Activated naive CD4-positive, alpha-beta T cell (primary cell): ENCODE data around the gene DDX42.
A peak's percentile ranks its signal among the peaks of the same experiment; 100 is the strongest.

ENCODE experiments used
- DNase-seq, 4 experiments: peaks; one replicate each; lab custom pipeline; 2025; lab: John Stamatoyannopoulos, UW

The DDX42 gene

DNA sequence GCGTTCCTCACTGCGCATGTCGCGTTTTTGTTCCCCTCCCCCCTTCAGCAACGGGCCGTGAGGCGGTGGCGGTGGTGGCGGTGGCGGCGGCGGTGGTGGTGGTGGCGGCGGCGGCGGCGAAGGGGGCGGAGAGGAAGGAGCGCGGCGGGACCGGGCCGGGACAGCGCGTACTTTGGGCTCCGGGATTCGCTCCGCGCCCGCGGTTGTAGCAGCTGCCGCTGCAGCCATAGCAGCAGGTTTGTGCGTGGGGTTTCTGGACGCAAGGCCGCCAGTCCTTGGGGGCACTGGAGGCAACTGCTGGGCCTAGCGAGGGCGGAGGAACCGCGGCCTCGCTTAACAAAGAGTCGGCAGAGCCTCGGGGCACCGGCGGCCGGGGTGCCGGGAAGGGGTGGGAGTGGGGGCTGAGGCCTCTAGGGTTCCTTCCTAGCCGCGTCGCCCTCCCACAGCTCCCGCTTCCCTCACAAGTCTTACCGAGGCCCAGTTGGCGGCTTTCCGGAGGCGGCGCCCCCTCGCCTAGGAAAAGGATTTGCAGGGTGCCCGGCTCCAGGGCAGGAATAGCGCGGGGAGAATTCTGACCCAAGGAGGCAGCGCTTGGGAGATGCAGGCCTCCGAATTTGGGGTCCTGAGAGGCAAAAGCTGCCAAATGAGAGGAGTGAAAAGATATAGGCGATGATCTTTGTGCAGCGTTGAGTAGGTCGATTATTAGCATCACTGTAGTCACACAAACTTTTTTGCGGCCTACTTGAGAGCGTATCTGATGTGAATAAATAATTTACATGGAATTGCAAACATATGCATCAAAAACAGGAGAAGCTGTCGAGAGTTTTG, at the start of gene DDX42:
TSS of gene DDX42 (plus strand) at position 30 of the 828 bp plus-strand sequence. CDS start 12,880 bp downstream, outside the sequence.
- peak; percentile 34 to 85 (median 82) for DNase-seq

DNA sequence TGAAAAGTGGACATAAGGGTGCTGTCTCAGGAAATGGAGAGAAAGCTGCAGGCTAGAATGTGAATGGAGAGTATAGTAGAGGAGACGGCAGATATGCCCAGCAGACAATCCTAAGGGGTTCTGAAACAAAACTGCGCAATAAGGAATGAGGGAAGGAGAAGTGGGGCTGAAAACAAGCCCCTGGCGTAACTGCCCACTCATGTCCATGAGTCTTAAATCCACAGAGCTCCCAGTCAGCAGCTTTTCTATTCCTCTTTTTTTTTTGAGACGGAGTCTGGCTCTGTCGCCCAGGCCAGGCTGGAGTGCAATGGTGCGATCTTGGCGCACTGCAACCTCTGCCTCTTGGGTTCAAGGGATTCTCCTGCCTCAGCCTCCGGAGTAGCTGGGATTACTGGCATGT, 38.3 kb upstream of the DDX42 start:
- DNase-seq = no peak

GRCh38 chr17:63740464-63741142, 33.4 kb upstream of the DDX42 start:
- DNase-seq = no peak

GRCh38 chr17:63741143-63741407, 32.9 kb upstream of the DDX42 start:
- no peak for DNase-seq

GRCh38 chr17:63741408-63742173, 32.4 kb upstream of the DDX42 start, which contains the start of gene STRADA:
STRADA (minus strand) TSS chr17:63741799; CDS start chr17:63728369, 13,430 bp downstream.
- peak; percentile 97 to 99 (median 98) for DNase-seq

GRCh38 chr17:63751806-63752205, 22.2 kb upstream of the DDX42 start:
- DNase-seq = peak in 1 of 4 experiments; percentile 12

GRCh38 chr17:63752707-63753106, 21.3 kb upstream of the DDX42 start:
- DNase-seq = no peak

DNA sequence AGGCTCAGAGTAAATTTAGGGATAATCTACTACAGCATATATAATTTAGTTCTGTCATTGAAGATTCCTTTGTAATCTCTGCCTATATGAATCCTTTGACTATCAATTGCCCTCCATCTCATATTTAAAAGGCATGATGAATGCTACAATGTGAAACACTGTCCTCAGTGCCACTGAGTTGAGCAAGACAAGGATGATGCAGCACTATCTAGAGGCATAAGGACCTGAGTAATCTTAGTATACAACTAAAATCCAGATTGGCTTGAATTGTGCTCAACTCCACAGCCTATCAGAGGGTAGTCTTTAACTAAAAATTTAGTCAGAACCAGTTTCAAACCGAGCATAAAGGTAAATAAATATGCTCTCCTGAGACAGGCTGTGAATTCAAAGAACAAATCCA, 20.8 kb upstream of the DDX42 start:
- no peak for DNase-seq

DNA sequence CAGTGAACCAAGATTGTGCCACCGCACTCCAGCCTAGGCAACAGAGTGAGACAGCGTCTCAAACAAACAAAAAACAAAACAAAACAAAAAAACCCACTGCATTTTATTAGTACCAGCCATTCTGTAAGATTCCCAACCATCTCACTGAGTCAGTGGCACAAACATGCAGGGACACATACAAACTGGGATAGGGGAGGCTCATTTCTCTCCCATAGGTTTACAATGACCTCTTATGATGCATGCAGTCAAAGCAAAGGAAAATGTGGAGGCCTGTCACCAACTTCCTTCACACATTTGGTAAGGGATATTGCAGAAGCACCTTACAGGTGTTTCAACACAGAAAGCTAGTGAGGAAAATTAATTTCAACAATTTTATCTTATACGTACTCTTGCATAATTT, 19.9 kb upstream of the DDX42 start:
- DNase-seq = no peak

- DNase-seq = no peak
Observed at GRCh38 chr17:63758428-63758827, 15.5 kb upstream of the DDX42 start.

DNA sequence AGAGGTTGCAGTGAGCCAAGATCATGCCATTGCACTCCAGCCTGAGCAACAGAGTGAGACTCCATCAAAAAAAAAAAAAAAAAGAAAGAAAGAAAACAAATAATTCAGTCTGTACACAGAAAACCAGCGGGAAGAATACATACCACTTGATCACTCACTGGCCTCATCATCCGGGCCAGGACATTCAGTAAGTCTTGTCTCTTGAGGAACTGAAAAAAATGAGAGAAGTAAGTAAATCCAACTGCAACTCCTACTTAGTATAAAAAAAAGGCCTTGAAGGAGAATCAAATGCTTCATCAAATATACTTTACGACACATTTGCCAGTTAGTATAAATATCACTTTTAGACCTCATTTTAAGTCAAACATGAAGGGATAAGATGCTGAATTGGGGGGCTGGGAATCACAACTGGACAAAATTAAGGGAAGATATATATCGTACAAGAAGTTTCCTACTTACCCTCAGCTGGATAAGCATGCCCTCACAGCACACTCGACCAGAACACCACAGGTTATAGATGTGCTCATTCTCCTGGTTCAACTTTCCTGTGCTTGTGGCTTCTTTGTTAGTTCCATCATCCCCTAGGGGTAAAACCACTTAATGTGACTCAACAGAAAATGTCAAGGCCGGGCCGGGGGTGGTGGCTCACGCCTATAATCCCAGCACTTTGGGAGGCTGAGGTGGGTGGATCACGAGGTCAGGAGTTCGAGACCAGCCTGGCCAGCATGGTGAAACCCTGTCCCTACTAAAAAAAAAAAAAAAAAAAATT, 13.0 kb upstream of the DDX42 start:
- DNase-seq = no peak

GRCh38 chr17:63762161-63763078, 11.6 kb upstream of the DDX42 start:
- no peak for DNase-seq

DNA sequence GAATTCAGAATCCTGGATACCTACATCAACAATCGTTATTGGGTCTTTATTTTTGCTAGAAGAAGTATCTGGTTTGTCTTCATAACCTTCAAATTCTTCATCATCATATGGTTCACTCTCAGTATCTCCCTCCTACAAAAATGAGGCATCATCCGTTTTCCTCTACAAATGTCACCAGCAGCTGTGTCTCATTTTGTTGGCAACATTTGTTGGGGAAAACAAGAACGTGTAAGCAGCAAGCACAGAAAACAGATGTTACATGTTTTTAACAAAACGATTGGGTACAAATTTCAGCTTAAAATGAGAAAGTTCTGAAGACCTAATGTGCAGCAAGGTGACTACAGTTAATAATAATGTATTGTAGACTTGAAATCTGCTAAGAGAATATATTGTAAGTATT, 9.3 kb upstream of the DDX42 start:
- no peak for DNase-seq

DNA sequence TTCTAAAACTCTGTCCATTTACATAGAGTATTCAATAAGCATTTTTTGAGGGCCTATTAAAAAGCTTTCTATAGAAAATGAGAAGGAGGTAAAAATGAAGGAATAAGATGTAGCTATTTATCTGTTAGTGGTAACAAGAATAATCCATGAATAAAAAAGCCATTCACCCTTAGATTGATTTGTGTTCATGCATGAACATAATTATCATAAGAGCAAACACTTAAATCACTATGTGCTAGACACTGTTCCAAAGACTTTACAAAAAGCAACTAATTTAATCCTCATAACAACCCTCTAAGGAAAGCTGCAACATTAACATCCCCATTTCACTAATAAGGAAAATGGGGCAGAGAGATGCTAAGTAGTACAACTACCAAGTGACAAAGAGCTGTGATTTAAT, 7.2 kb upstream of the DDX42 start:
- no peak for DNase-seq

DNA sequence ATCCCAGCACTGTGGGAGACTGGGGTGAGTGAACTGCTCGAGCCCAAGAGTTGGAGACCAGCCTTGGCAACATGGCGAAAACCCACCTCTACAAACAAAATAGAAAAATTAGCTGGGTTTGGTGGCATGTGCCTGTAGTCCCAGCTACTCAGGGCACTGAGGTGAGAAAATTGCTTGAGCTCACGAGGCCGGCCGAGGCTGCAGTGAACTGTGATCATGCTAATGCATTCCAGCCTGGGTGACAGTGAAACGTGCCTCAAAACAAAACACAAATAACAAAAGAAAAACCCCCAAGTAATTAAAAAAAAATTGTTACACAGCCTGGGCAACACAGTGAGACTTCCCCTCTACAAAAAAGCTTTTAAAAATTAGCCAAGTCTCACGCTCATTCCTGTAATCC, 5.5 kb upstream of the DDX42 start:
- DNase-seq = no peak

DNA sequence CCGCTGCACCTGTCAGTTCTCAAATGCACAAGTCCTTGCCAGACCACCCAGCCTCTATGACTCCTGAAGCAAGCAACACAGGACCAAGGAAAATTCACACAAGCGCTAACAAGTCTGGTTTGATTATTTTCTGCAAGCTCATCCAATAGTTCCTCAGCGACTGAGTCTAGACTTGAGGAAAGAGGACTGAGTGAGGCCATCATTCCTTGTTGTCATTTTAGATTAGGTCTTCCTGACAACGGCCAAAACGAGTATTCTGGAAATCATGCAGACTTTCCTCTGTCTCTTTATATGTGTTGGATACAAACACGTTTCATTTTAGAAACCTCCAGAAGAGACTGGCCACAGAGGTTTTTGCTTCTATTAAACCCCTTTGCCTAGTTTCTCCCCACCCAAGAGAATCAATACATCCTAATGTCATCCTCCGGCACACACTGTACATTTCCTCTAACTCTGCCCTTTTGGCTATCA, 1.1 kb upstream of the DDX42 start:
- DNase-seq = no peak

DNA sequence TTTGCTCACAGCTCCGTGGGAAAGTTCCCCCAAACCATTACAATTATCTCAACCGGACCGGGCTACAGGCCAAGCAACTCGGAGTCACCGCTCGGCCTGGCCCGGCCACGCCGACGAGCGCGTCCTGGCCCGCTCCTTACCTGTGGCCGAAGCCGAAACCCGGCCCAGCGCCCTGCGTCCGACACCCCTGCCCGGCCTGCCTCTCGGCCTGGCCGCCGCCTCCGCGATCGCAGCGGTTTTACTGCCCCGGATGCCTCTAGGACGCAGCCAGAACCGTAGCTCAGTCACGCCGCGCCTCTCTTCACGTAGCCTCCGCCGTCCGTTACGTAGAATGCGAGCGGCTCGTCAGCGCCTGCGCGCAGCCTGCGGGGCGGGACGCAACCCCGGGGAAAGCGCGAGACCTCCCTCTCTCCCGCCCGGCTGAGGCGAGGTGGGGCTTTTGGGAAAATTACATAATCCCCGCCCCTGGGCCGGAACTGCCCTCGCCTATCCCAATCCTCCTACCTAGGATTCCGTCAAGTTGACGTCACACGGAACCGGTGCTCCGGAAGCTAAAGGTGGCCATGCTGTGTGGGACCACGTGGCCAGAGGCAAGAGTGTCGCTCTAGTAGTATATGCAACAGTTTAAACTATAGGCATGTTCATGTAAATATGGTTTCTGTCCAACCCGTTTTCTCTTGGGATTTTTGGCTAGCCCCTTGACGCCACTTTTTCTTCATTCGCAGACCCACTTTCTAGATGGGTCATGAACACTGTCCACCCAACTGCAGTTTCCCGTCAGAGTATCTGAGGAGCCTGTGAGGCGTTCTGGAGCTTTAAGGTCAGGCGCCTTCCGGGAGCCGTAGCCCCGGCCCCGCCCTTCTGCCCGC, 464 bp upstream of the DDX42 start, which contains the start of gene CCDC47:
TSS of gene CCDC47 (minus strand) at position 326 of the 869 bp plus-strand sequence. CDS start 7,422 bp downstream, outside the sequence.
- DNase-seq = peak; percentile 94 to 96 (median 94)

GRCh38 chr17:63774969-63775265, 947 bp downstream of the DDX42 start:
- no peak for DNase-seq

- DNase-seq = no peak
Observed at GRCh38 chr17:63775420-63775819, 1.4 kb downstream of the DDX42 start.

DNA sequence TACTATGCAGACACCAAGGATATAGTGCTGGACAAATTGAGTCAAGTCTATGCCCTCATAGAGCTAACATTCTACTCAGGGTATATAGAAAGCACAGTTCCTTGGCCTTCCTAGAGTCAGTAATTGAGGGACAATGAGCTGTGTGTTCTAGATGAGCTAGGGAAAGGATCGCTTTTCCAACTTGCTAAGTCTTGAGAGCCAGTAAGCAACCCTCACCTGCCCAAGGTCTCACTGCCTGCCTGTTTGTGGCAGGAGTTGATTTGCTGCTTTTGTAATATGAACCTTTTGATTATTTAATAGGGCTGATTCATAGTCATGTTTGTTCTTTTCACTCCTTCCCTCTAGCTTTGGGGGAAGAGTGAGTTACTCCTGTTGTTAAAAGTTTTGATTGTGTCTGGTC, 6.5 kb downstream of the DDX42 start:
- no peak for DNase-seq
